Activated CD8-positive, alpha-beta T cell treated with anti-CD3 and anti-CD28 coated beads for 36 hours (primary cell): ENCODE measurements around the gene PRX. TPM values are rescaled to one million over a fixed set of nuclear protein-coding genes. Genes with fewer than 3 reads are reported as not detected.

Experiments used
- ATAC-seq: fragments of 200-7000 bp; cut with Tn5 transposase; one replicate; pipeline ENCODE4 v1.10.0; 2021; ENCODE audit warnings: mild to moderate bottlenecking, moderate library complexity
- CTCF ChIA-PET: fragments of 350-600 bp; sonication (Branson Sonifier 250); formaldehyde crosslinking; loops from one replicate; lab custom pipeline; 2021; ENCODE audit warnings: antibody characterized with exemption; lab: Charles Lee
- POLR2A ChIA-PET: fragments of 350-600 bp; sonication (Branson Sonifier 250); formaldehyde crosslinking; loops from one replicate; lab custom pipeline; 2021; ENCODE audit warnings: antibody characterized with exemption; lab: Charles Lee
- DNase-seq: peaks from one replicate; pipeline ENCODE4 v3.0.0-alpha.2; 2020
- H3K27ac Mint-ChIP-seq: one replicate; pipeline ENCODE4 v1.8.0; 2021; ENCODE audit warnings: mild to moderate bottlenecking, mixed read lengths
- H3K27me3 Mint-ChIP-seq: one replicate; pipeline ENCODE4 v1.8.0; 2021; ENCODE audit warnings: mixed read lengths
- H3K36me3 Mint-ChIP-seq: one replicate; pipeline ENCODE4 v1.8.0; 2021; ENCODE audit warnings: low read depth, mixed read lengths
- H3K4me1 Mint-ChIP-seq: one replicate; pipeline ENCODE4 v1.8.0; 2021; ENCODE audit warnings: low read depth, mixed read lengths
- H3K4me3 Mint-ChIP-seq: one replicate; pipeline ENCODE4 v1.8.0; 2021; ENCODE audit warnings: mild to moderate bottlenecking, moderate library complexity, mixed read lengths
- H3K9me3 Mint-ChIP-seq: one replicate; pipeline ENCODE4 v1.8.0; 2021; ENCODE audit warnings: mixed read lengths
- intact Hi-C: fragments of 100-400 bp; cut with micrococcal nuclease; formaldehyde crosslinking; loops from one replicate; pipeline ENCODE4 v1.10.0; 2022
- total RNA-seq, 2 experiments: library from RNA; stranded (reverse); gene quantifications; one replicate each; pipeline ENCODE4 v1.2.3, GENCODE V29; 2021
- TF ChIP-seq, protein P1 (sequence below): fragments of 200-600 bp; IDR thresholded peaks from one replicate; pipeline ENCODE4 v1.8.0; 2022; ENCODE audit warnings: antibody characterized with exemption, mild to moderate bottlenecking

The PRX gene, protein sequence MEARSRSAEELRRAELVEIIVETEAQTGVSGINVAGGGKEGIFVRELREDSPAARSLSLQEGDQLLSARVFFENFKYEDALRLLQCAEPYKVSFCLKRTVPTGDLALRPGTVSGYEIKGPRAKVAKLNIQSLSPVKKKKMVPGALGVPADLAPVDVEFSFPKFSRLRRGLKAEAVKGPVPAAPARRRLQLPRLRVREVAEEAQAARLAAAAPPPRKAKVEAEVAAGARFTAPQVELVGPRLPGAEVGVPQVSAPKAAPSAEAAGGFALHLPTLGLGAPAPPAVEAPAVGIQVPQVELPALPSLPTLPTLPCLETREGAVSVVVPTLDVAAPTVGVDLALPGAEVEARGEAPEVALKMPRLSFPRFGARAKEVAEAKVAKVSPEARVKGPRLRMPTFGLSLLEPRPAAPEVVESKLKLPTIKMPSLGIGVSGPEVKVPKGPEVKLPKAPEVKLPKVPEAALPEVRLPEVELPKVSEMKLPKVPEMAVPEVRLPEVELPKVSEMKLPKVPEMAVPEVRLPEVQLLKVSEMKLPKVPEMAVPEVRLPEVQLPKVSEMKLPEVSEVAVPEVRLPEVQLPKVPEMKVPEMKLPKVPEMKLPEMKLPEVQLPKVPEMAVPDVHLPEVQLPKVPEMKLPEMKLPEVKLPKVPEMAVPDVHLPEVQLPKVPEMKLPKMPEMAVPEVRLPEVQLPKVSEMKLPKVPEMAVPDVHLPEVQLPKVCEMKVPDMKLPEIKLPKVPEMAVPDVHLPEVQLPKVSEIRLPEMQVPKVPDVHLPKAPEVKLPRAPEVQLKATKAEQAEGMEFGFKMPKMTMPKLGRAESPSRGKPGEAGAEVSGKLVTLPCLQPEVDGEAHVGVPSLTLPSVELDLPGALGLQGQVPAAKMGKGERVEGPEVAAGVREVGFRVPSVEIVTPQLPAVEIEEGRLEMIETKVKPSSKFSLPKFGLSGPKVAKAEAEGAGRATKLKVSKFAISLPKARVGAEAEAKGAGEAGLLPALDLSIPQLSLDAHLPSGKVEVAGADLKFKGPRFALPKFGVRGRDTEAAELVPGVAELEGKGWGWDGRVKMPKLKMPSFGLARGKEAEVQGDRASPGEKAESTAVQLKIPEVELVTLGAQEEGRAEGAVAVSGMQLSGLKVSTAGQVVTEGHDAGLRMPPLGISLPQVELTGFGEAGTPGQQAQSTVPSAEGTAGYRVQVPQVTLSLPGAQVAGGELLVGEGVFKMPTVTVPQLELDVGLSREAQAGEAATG (N-terminal part only)
- total RNA-seq = 1 to 10 TPM; 1.2 TPM

DNA sequence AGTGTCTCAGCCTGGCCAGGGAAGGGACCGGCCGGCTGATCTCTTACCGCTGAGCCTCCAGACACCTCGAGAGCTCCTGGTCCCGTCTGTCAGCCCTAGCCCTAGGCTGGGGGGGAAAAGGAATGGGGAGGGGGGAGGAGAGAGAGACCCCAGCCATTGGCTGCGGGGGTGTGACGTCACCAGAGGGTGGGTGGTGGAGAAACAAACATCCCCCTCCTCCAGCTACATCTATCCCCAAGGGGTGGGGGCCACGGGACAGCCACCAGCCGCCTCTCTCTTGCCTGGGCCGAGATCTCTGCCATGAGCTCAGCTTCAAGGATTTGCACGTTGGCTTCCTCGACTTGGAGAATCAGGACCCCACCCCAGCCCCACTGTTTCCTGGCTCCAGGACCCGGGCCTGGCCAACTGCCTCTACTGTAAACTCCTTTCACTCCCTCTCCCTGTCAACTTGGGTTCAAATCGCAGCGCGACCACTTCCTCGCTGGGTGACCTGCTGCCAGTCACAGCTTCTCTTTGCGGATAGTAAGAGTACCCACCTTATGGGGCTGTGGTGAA is at the start of gene PRX:
PRX (minus strand) TSS at position 88 of the 555 bp plus-strand sequence. CDS start 5,446 bp downstream, outside the sequence.
- H3K27me3 Mint-ChIP-seq = no peaks in the 10 kb centered on the region
- no peaks in the 10 kb centered on the region for H3K36me3 Mint-ChIP-seq
- ChIA-PET POLR2A (no interaction called here), CTCF (interaction anchor here (1.4 to 7.8 kb wide), 2 partner anchors 6 to 108 kb away, joined by 4 to 38 read pairs; no protein-coding TSS in a partner anchor)
- intact Hi-C loops = no loop called here
- H3K4me3 Mint-ChIP-seq = no peak within 1 kb of the TSS
- ATAC-seq (no peak), DNase-seq (no peak)
- TF ChIP-seq, protein P1, sequence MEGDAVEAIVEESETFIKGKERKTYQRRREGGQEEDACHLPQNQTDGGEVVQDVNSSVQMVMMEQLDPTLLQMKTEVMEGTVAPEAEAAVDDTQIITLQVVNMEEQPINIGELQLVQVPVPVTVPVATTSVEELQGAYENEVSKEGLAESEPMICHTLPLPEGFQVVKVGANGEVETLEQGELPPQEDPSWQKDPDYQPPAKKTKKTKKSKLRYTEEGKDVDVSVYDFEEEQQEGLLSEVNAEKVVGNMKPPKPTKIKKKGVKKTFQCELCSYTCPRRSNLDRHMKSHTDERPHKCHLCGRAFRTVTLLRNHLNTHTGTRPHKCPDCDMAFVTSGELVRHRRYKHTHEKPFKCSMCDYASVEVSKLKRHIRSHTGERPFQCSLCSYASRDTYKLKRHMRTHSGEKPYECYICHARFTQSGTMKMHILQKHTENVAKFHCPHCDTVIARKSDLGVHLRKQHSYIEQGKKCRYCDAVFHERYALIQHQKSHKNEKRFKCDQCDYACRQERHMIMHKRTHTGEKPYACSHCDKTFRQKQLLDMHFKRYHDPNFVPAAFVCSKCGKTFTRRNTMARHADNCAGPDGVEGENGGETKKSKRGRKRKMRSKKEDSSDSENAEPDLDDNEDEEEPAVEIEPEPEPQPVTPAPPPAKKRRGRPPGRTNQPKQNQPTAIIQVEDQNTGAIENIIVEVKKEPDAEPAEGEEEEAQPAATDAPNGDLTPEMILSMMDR = no peak
- H3K27ac Mint-ChIP-seq = no peak within 1 kb of the TSS
- no peaks in the 10 kb centered on the region for H3K9me3 Mint-ChIP-seq
- H3K4me1 Mint-ChIP-seq = peaks cover 5% of the 10 kb centered on the region

DNA sequence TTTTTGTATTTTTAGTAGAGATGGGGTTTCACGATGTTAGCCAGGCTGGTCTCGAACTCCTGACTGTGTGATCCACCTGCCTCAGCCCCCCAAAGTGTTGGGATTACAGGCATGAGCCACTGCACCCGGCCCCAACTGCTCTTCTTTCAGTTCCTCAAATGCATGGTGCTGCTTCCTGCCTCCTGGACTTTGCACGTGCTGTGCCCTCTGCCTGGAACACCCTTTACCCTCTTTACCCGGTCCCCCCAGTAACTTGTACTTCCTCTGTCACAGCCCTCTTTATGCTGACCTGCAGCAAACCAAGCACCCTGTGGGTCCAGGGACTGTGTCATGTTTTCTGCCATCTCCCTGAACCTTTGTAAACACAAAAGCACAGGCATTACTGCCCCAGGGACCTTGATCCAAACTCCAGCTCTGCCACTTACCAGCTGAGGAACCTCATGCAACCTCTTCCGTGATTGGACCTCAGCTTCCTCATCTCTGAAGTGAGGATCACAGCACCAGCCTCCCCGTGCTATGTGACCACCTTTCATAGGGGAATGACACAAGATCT is 48.6 kb upstream of the PRX start:
- Mint-ChIP-seq H3K27me3 (peaks cover 6% of the 10 kb centered on the region), H3K4me1 (peaks cover 24% of the 10 kb centered on the region), H3K36me3 (peaks cover 4% of the 10 kb centered on the region), H3K4me3 (no peak overlapping the region), H3K9me3 (no peaks in the 10 kb centered on the region), H3K27ac (no peak overlapping the region)
- CTCF ChIA-PET = interaction anchor here (0.9 to 5.3 kb wide), 4 partner anchors 19 to 157 kb away, joined by 3 to 28 read pairs (median 8); no protein-coding TSS in a partner anchor
- DNase-seq (no peak), ATAC-seq (no peak)
- POLR2A ChIA-PET = no interaction called here
- intact Hi-C loops = no loop called here
- TF ChIP-seq, protein P1 = no peak

DNA sequence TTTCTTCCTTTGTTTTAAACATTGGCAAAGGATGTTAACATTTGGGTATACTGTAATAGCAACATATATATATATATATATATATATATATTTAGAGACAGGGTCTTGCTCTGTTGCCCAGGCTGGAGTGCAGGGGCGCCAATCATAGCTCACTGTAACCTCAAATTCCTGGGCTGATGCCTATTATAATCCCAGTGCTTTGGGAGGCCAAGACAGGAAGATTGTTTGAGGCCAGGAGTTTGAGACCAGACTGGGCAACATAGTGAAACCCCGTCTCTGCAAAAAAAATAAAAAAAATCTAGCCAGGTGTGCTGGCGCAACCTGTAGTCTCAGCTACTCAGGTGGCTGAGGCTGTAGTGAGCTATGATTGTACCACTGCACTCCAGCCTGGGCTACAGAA is 47.0 kb upstream of the PRX start:
- DNase-seq (no peak), ATAC-seq (no peak)
- H3K4me3 Mint-ChIP-seq = no peak overlapping the region
- no peak overlapping the region for H3K27ac Mint-ChIP-seq
- POLR2A ChIA-PET = no interaction called here
- peaks cover 11% of the 10 kb centered on the region for H3K4me1 Mint-ChIP-seq
- CTCF ChIA-PET = no interaction called here
- H3K27me3 Mint-ChIP-seq = no peaks in the 10 kb centered on the region
- no peaks in the 10 kb centered on the region for H3K36me3 Mint-ChIP-seq
- TF ChIP-seq, protein P1 = no peak
- intact Hi-C loops = no loop called here
- H3K9me3 Mint-ChIP-seq = no peaks in the 10 kb centered on the region

DNA sequence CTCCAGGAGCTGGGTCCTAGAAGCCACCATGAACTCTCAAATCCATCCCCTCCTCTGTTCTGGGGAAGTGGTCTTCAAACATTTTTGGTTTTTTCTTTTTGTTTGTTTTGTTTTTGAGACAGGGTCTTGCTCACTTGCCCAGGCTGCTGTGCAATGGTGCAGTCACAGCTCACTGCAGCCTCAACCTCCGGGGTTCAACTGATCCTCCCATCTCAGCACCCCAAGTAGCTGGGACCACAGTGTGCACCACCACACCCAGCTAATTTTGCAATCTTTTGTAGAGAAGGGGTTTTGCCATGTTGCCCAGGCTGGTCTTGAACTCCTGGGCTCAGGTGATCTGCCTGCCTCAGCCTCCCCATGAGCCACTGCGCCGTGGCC is 45.4 kb upstream of the PRX start:
- H3K27ac Mint-ChIP-seq = no peak overlapping the region
- TF ChIP-seq, protein P1 = no peak
- no peak for DNase-seq
- POLR2A ChIA-PET = no interaction called here
- no peaks in the 10 kb centered on the region for H3K27me3 Mint-ChIP-seq
- ATAC-seq = no peak
- CTCF ChIA-PET = interaction anchor here (1.6 kb wide), 1 partner anchor 154 kb away, joined by 4 read pairs; no protein-coding TSS in a partner anchor
- intact Hi-C loops = no loop called here
- peaks cover 2% of the 10 kb centered on the region for H3K4me1 Mint-ChIP-seq
- H3K9me3 Mint-ChIP-seq = no peaks in the 10 kb centered on the region
- H3K4me3 Mint-ChIP-seq = no peak overlapping the region
- no peaks in the 10 kb centered on the region for H3K36me3 Mint-ChIP-seq
